Measurements from ENCODE around the gene TACR1.

GRCh38 chr2:75222527-75222926 is 23.2 kb upstream of the TACR1 start:
- TF ChIP-seq POLR2A (IDR thresholded peaks at IDR 0.05; ENCODE audit: low read depth, low read length) (no peak), PAX5 (IDR thresholded peaks at IDR 0.05; ENCODE audit: insufficient read depth, low read length, severe bottlenecking) (no peak), POLR2AphosphoS5 (IDR thresholded peaks at IDR 0.05; ENCODE audit: low read depth, low read length) (no peak), SPI1 (IDR thresholded peaks at IDR 0.05; ENCODE audit: low read depth, low read length) (no peak), TAF1 (IDR thresholded peaks at IDR 0.05; ENCODE audit: low read depth, low read length) (no peak), POU2F2 (IDR thresholded peaks at IDR 0.05; ENCODE audit: low read depth, low read length) (no peak)
